RCC 7860 (cell line): ENCODE measurements around the gene MAJIN.

Source experiments
- DNase-seq: peaks from one replicate; pipeline ENCODE4 v3.0.0-alpha.2; 2015; ENCODE audit warnings: low spot score
- FAIRE-seq: peaks from 2 replicates; lab custom pipeline; 2012; peaks lifted over from hg19 to GRCh38; lab: Jason Lieb, UNC

MAJIN gene

GRCh38 chr11:64893194-64894069 is 78.5 kb downstream of the MAJIN start:
- no peak for FAIRE-seq
- DNase-seq, result no peak

GRCh38 chr11:64892838-64893193 is 79.1 kb downstream of the MAJIN start:
- FAIRE-seq (no peak), DNase-seq (no peak)

- DNase-seq (no peak), FAIRE-seq (no peak)
Measured at GRCh38 chr11:64892411-64892831, 79.5 kb downstream of the MAJIN start.

- no peak for FAIRE-seq
- DNase-seq, result no peak
Measured at GRCh38 chr11:64891880-64892279, 80.0 kb downstream of the MAJIN start.

- no peak for DNase-seq
- no peak for FAIRE-seq
Measured at GRCh38 chr11:64891215-64891848, 80.6 kb downstream of the MAJIN start.

GRCh38 chr11:64890522-64890939 is 81.4 kb downstream of the MAJIN start:
- no peak for DNase-seq
- FAIRE-seq, result no peak

GRCh38 chr11:64888729-64889511 is 83.0 kb downstream of the MAJIN start:
- peak; percentile 72 for DNase-seq
- FAIRE-seq, result peak; percentile 34

- DNase-seq, result no peak
- no peak for FAIRE-seq
Measured at GRCh38 chr11:64888406-64888728, 83.5 kb downstream of the MAJIN start.
